GM12872 (cell line): Measurements from ENCODE around the gene SENP3.

Source experiments
- CTCF ChIP-seq: IDR thresholded peaks from 3 replicates; pipeline ENCODE4 v1.5.1; 2011; ENCODE audit warnings: low read depth, mild to moderate bottlenecking, low read length, moderate library complexity; ENCODE audit not compliant: insufficient read depth

Gene SENP3

DNA sequence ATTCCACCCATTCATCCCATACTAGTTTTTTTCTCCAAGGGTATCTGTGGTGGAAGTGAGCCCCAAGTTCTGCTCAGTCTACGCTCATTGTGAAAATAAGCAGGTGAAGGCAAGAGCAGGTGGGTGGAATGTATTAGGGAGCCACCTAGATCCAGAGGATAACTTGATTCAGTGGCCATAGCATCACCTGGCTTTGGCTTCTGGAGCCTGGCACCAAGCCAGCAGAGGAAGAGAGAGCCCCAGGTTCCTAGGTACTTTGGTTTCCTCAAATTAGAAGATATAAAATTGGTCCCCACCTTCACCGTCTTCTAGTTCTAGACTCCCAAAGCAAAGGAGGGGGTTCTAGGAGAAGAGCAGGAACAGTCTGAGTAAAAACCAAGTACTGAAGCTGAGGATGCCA is 48.9 kb downstream of the SENP3 start:
- no peak for TF ChIP-seq CTCF

DNA sequence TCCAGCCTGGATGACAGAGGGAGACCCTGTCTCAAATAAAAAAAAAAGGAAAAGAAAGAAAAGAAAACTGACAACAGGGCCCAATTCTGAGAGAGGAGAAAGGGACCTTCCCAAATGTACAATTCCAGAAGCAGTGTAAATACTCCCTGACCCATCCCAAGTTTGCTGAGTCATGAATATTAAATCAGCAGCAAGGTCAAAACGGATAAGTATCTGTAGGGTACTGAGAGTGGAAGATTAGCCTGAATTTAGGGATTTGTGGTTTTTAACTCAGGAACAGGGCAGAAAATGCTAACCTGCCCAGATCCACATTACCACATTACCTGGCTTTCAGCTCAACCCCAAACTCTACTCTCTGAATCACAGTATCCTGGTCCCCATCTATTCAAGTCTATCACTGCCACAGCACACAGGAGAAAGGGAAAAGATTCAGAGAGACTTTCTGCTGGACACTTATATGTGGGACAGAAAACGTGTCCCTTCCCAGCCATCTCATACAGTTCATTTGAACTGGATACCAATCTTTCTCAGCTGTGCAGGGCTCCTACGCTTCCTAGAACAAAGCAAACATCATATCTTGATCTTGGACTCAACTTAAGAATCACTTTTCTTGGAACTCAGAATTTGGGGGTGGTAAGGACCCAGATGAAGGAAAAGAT is 50.0 kb downstream of the SENP3 start:
- no peak for TF ChIP-seq CTCF

GRCh38 chr17:7612294-7612640 is 50.5 kb downstream of the SENP3 start:
- no peak for TF ChIP-seq CTCF

DNA sequence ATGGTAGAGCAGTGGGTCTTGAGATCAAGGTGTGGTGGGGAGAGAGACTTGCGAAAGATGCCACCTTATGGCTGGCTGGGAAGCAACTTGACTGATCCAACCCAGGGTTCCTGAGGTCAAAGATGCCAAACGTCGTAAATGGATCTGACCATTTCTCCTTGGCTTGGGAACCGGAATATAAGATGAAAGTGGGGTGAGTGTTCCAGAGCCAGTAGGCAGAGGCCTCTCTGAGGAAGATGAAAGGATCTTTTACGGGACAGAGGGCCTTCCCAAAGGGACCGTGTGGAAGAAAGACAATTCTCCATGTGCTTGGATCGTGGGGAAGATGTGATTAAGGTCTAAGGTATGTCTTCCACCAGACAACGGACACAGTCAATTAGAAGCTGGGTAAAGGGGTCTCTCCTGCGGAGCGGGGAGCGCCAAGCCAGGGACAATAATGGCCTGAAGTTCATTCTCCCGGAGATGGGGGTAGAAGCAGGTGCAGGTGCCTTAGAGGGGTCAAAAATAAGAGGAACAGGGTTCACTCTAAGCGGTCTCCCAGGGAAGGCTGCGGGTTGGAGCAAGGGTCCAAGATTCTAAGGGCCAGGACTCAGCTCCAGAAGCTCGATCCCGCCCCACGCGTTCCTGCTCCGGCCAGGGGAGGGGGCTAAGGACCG is 52.2 kb downstream of the SENP3 start:
- TF ChIP-seq CTCF = no peak

DNA sequence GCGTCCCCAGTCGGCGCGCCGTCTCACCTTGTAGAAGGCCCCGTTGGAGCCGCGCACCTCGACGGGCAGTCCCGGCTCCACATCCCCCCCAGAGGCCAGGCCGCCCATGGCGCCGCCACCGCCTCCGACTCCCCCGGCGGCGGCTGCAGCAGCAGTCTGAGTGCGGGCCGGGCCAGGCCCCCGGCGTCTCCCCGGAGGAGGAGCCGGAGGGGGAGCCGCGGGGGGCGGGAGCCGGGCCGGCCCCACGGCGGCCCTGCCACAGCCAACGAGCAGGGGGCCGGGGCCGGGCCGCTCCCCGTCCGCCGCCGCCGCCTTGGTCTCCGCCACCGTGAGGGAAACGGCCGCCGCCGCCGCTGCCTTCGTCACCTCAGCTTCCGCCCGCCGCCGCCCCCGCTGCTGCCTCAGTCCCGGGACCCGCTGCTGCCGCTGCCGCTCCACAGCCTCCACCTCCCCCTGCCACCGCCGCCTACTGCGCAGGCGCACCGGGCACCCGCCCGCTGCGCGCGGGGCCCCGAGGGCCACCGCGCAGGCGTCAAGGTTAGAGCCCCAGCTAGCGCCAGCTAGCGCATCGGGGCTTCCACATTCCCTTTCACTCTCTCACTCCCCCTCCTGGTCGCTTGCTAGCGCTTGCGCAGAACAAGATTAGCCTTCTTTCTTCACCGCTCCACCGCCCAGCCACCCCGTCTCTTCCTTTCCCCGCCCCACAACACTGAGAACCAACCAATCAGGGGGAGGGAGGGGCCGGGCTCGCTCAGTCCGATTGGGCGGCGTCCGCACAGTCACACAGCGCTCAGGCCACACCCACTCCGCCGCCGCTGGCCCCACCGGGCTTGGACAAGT is 52.9 kb downstream of the SENP3 start, which contains the start of gene FXR2:
Gene FXR2 (minus strand): TSS at position 473 of the 840 bp plus-strand sequence. CDS start 365 bp downstream, at position 108.
- peak; percentile 76 for TF ChIP-seq CTCF

- no peak for TF ChIP-seq CTCF
These were observed 53.6 kb downstream of the SENP3 start for GRCh38 chr17:7615265-7615747.

GRCh38 chr17:7618608-7619007 is 56.9 kb downstream of the SENP3 start:
- no peak for TF ChIP-seq CTCF
